GM20000 (cell line): ENCODE data around the gene ARHGAP42.
"Not testable (repeated sequence)": the region's sequence is repeated elsewhere in the genome, so short reads cannot be mapped to it uniquely, and the experiment has no call there.

Source experiments
- DNase-seq: peaks from one replicate; pipeline ENCODE4 v3.0.0; 2012; ENCODE audit warnings: low spot score
- TF ChIP-seq, protein P1 (sequence below): IDR thresholded peaks from 2 replicates; pipeline ENCODE4 v1.5.1; 2012; ENCODE audit warnings: mild to moderate bottlenecking, control low read depth; ENCODE audit errors: extremely low read depth, missing control alignments

The ARHGAP42 gene

DNA sequence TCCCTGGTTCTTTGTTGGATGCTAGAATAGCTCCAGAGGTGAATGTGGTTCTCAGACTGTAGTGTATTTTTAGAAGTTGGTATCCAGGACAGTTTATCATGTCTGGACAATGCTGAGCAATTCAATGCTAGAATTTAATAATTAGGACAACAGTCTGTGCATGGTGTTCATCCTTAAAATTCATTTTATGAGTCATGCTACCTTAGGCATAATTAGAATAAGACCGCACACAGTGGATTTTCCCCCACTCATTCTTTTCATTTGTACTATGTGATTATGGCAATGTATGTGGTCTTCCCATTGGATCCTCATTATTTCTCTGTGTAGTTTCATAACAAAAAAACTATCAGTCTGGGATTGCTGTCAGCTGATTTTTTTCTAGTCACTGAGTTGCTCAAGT lies 196.7 kb downstream of the ARHGAP42 start:
- TF ChIP-seq, protein P1, sequence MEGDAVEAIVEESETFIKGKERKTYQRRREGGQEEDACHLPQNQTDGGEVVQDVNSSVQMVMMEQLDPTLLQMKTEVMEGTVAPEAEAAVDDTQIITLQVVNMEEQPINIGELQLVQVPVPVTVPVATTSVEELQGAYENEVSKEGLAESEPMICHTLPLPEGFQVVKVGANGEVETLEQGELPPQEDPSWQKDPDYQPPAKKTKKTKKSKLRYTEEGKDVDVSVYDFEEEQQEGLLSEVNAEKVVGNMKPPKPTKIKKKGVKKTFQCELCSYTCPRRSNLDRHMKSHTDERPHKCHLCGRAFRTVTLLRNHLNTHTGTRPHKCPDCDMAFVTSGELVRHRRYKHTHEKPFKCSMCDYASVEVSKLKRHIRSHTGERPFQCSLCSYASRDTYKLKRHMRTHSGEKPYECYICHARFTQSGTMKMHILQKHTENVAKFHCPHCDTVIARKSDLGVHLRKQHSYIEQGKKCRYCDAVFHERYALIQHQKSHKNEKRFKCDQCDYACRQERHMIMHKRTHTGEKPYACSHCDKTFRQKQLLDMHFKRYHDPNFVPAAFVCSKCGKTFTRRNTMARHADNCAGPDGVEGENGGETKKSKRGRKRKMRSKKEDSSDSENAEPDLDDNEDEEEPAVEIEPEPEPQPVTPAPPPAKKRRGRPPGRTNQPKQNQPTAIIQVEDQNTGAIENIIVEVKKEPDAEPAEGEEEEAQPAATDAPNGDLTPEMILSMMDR, result no peak
- DNase-seq, result no peak

DNA sequence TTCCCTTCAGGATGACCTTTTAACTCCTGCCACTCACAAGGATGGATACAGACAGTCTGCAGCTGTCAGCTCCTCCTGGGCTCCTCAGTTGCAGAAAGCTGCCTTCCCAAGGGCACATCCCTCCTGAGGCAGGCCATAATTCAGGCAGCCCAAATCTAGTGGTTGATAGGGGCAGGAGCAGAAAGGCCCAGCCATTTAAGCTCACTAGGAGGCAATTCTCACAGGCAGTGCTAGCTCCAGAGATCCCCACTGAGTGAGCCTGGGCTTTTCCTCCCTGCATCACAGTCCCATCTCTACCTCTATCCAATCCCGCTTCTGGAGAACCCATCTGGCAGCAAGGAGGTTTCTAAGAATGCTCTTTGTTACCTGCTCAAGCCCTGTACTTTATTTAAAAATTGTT lies 200.6 kb downstream of the ARHGAP42 start:
- TF ChIP-seq, protein P1, result no peak
- no peak for DNase-seq

DNA sequence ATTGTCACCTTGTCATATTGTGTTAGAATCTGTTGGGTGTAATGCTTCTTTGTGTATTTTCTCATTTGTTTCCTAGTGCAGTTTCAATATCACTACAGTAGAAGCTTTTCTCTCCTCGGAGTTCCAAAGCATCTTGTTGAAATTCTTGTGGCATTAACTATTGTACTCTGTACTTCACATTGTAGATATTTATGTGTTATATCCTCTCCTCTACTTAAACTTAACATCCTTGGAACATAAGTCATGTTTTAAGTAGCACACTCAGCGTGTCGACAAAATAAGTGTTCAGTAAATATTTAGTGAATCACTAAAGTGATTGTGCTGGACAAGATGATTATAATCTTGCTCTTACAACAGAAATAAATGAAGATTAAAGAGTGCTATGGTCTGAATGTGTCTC lies 201.7 kb downstream of the ARHGAP42 start:
- no peak for DNase-seq
- TF ChIP-seq, protein P1, result no peak

DNA sequence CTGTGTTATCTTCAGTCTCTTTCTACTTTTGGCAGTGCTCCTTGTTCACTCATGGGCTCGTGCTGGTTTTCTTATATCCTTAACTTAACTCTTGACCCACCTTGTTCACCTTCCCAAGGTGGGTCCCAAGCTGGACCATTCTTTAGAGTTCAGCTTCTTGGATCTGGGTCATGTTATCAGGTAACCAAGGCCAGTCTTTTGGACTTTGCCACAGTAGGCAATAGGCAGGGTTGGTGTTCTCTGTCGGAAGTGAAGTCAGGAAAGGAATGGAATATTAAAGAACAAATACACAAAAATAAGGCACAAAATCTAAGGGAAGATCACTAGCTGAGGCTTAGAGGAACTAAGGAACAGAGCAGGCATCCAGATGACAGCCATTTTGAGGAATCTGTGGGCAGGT lies 202.7 kb downstream of the ARHGAP42 start:
- TF ChIP-seq, protein P1, result no peak
- DNase-seq, result no peak

DNA sequence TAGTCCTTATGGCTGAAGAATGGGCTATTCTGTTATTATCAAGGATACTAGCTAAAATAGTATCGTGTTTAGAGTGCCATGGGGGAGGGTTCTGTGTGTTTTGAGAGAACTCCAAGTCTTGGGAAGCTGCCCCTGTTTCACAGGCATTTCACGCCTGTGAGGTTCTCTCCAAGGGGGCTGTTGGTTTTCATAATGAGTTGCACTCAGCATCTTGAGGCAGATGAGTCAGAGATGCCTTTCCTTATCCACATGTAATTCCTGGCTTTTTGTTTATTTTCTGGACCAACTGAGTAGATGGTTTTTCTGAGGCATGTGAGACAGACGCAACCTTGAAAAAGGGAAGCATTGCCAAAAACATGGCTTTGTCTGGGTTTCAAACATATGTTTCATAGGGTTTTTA lies 203.7 kb downstream of the ARHGAP42 start:
- no peak for DNase-seq

DNA sequence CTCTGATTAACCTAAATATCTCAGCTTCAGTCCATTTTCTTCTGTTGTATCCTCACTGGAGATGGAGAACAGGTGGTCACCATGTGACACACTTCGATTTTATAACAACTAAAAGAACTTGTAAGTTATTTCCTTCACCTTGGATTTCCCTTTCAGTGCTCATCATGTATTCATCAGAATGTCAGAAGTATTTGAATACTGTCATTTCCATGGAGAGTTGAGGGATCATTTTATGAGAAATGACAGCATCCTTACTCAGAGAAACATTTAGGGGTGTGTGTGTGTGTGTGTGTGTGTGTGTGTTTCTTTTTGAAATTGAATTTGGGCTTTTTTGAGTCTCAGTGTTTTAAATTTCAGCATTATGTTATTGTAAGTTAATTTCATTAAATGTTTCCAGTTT lies 205.8 kb downstream of the ARHGAP42 start:
- TF ChIP-seq, protein P1, result no peak
- no peak for DNase-seq

More for the DNA sequence above, 203.7 kb downstream of the ARHGAP42 start:
- TF ChIP-seq, protein P1, result no peak

DNA sequence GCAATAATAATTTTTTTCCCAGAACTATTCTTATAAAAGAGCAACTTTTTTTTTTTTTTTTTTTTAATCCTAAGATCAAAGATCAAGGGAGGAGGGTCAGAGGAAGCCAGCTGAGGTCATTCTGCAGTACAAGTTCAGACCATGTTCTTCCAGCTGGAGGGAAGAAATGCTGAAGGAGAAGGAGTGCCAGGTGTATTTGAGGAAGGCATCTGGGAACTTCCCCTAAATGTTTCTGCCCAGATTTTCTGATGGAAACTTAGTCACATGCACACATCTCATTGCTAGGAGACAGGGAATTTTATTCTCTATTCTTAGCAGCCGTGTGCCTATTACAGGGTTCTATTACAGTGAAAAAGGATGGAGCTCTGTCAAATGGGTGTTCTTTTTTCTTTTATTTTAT lies 208.4 kb downstream of the ARHGAP42 start:
- TF ChIP-seq, protein P1, result no peak
- DNase-seq, result no peak

DNA sequence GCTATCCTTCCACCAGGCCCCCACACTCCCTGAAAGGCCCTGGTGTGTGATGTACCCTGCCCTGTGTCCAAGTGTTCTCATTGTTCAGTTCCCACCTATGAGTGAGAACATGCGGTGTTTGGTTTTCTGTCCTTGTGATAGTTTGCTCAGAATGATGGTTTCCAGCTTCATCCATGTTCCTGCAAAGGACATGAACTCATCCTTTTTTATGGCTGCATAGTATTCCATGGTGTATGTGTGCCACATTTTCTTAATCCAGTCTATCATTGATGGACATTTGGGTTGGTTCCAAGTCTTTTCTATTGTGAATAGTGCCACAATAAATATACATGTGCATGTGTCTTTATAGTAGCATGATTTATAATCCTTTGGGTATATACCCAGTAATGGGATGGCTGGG lies 208.9 kb downstream of the ARHGAP42 start:
- not testable (repeated sequence) for DNase-seq

DNA sequence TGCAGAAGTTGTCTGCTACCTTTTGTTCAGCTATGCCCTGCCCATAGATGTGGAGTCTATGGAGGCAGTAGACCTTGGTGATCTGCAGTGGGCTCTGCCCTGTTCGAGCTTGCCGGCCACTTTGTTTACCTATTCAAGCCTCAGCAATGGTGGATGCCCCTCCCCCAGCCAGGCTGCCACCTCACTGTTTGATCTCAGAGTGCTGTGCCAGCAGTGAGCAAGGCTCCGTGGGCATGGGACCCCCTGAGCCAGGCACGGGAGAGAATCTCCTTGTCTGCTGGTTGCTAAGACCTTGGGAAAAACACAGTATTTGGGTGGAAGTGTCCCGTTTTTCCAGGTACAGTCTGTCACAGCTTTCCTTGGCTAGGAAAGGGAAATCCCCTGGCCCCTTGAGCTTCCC lies 214.4 kb downstream of the ARHGAP42 start:
- not testable (repeated sequence) for DNase-seq
